ENCODE data around the gene SPSB3. TPM values are rescaled to one million over a fixed set of nuclear protein-coding genes. Genes with fewer than 3 reads are reported as not detected.
"Not testable (repeated sequence)": the region's sequence is repeated elsewhere in the genome, so short reads cannot be mapped to it uniquely, and the experiment has no call there.

Gene SPSB3
- total RNA-seq, 1 donor from 2014 or later: 24.9 TPM

- Mint-ChIP-seq H3K36me3 (ENCODE audit: low read depth) (peaks cover 9% of the 10 kb centered on the region), H3K27me3 (no peaks in the 10 kb centered on the region), H3K4me3 (no peak overlapping the region), H3K9me3 (no peaks in the 10 kb centered on the region), H3K27ac (no peak overlapping the region), H3K4me1 (no peaks in the 10 kb centered on the region)
- DNase-seq: no peak
- intact Hi-C loops (cut with micrococcal nuclease): no loop called here
Measured at GRCh38 chr16:1745900-1746692, 36.3 kb downstream of the SPSB3 start.

- Mint-ChIP-seq H3K9me3 (no peaks in the 10 kb centered on the region), H3K4me1 (no peaks in the 10 kb centered on the region), H3K27ac (no peak overlapping the region), H3K4me3 (no peak overlapping the region), H3K36me3 (ENCODE audit: low read depth) (peaks cover 9% of the 10 kb centered on the region), H3K27me3 (no peaks in the 10 kb centered on the region)
- no peak for DNase-seq
- intact Hi-C loops (cut with micrococcal nuclease): no loop called here
Measured at GRCh38 chr16:1745181-1745899, 37.0 kb downstream of the SPSB3 start.

GRCh38 chr16:1744338-1744840, 38.0 kb downstream of the SPSB3 start:
- H3K9me3 Mint-ChIP-seq: no peaks in the 10 kb centered on the region
- peaks cover 9% of the 10 kb centered on the region for H3K36me3 Mint-ChIP-seq (ENCODE audit: low read depth)
- H3K27ac Mint-ChIP-seq: no peak overlapping the region
- no peak overlapping the region for H3K4me3 Mint-ChIP-seq
- intact Hi-C loops (cut with micrococcal nuclease): no loop called here
- H3K4me1 Mint-ChIP-seq: no peaks in the 10 kb centered on the region
- no peaks in the 10 kb centered on the region for H3K27me3 Mint-ChIP-seq
- no peak for DNase-seq

- intact Hi-C loops (cut with micrococcal nuclease): no loop called here
- Mint-ChIP-seq H3K4me3 (no peak overlapping the region), H3K9me3 (no peaks in the 10 kb centered on the region), H3K4me1 (no peaks in the 10 kb centered on the region), H3K27ac (no peak overlapping the region), H3K36me3 (ENCODE audit: low read depth) (peaks cover 6% of the 10 kb centered on the region), H3K27me3 (no peaks in the 10 kb centered on the region)
- no peak for DNase-seq
Measured at GRCh38 chr16:1743376-1744337, 38.7 kb downstream of the SPSB3 start.

GRCh38 chr16:1741553-1742165, 40.7 kb downstream of the SPSB3 start:
- H3K27ac Mint-ChIP-seq: no peak overlapping the region
- H3K27me3 Mint-ChIP-seq: no peaks in the 10 kb centered on the region
- H3K4me3 Mint-ChIP-seq: no peak overlapping the region
- H3K9me3 Mint-ChIP-seq: no peaks in the 10 kb centered on the region
- no peaks in the 10 kb centered on the region for H3K4me1 Mint-ChIP-seq
- intact Hi-C loops (cut with micrococcal nuclease): no loop called here
- peaks cover 4% of the 10 kb centered on the region for H3K36me3 Mint-ChIP-seq (ENCODE audit: low read depth)
- no peak for DNase-seq

- H3K4me1 Mint-ChIP-seq: no peaks in the 10 kb centered on the region
- intact Hi-C loops (cut with micrococcal nuclease): no loop called here
- no peak for DNase-seq
- H3K27ac Mint-ChIP-seq: no peak overlapping the region
- no peaks in the 10 kb centered on the region for H3K27me3 Mint-ChIP-seq
- no peak overlapping the region for H3K4me3 Mint-ChIP-seq
- H3K36me3 Mint-ChIP-seq (ENCODE audit: low read depth): peaks cover 4% of the 10 kb centered on the region
- no peaks in the 10 kb centered on the region for H3K9me3 Mint-ChIP-seq
Measured at GRCh38 chr16:1740781-1741490, 41.4 kb downstream of the SPSB3 start.

- Mint-ChIP-seq H3K9me3 (no peaks in the 10 kb centered on the region), H3K36me3 (ENCODE audit: low read depth) (peaks cover 2% of the 10 kb centered on the region), H3K27ac (no peak overlapping the region), H3K27me3 (no peaks in the 10 kb centered on the region), H3K4me3 (no peak overlapping the region), H3K4me1 (no peaks in the 10 kb centered on the region)
- no peak for DNase-seq
- intact Hi-C loops (cut with micrococcal nuclease): no loop called here
Measured at GRCh38 chr16:1740234-1740633, 42.1 kb downstream of the SPSB3 start.

GRCh38 chr16:1734816-1735215, 47.6 kb downstream of the SPSB3 start:
- H3K4me1 Mint-ChIP-seq: no peaks in the 10 kb centered on the region
- no peak overlapping the region for H3K27ac Mint-ChIP-seq
- DNase-seq: no peak
- intact Hi-C loops (cut with micrococcal nuclease): no loop called here
- H3K27me3 Mint-ChIP-seq: no peaks in the 10 kb centered on the region
- H3K4me3 Mint-ChIP-seq: no peak overlapping the region
- no peaks in the 10 kb centered on the region for H3K9me3 Mint-ChIP-seq
- peaks cover 12% of the 10 kb centered on the region for H3K36me3 Mint-ChIP-seq (ENCODE audit: low read depth)

DNA sequence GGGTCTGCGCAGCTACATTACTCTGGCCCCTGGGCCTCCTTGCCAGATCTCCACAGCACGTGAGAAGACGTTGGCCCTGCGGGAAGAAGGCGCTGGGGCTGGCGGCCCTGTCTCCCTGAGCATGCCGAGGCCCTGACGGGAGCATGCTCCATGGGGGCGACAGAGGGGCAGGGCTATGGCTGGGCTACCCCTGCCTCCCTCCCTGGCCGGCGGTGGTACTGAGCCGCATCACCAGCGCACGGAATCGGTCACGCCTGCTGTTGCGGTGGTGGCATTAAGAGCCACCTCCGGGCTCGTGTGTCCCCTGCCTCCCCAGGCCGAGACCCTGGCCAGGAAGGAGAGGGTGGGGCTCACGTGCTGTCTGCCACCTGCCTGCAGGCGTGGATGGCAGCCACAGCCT, 48.2 kb downstream of the SPSB3 start:
- Mint-ChIP-seq H3K27me3 (no peaks in the 10 kb centered on the region), H3K4me1 (no peaks in the 10 kb centered on the region), H3K36me3 (ENCODE audit: low read depth) (peaks cover 15% of the 10 kb centered on the region), H3K27ac (no peak overlapping the region), H3K4me3 (no peak overlapping the region), H3K9me3 (no peaks in the 10 kb centered on the region)
- DNase-seq: no peak
- intact Hi-C loops (cut with micrococcal nuclease): no loop called here

DNA sequence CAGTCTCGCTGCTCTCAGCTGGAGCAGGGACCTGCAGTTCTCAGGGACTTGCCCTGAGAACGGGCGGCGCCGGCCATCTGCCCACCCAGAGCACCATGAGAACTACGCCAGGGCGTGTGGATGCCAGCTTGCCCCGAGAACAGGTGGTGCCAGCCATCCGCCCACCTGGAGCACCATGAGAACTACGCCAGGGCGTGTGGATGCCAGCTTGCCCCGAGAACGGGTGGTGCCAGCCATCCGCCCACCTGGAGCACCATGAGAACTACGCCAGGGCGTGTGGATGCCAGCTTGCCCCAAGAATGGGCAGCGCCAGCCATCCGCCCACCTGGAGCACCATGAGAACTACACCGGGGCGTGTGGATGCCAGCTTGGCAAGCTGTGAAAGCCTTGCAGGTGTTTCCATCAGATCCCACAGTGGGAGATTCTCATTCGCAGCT, 49.8 kb downstream of the SPSB3 start:
- H3K36me3 Mint-ChIP-seq (ENCODE audit: low read depth): peaks cover 19% of the 10 kb centered on the region
- H3K4me3 Mint-ChIP-seq; H3K27me3 Mint-ChIP-seq; H3K9me3 Mint-ChIP-seq; H3K27ac Mint-ChIP-seq; DNase-seq; H3K4me1 Mint-ChIP-seq; intact Hi-C loops (cut with micrococcal nuclease): not testable (repeated sequence)

- no peaks in the 10 kb centered on the region for H3K27me3 Mint-ChIP-seq
- DNase-seq: no peak
- H3K4me1 Mint-ChIP-seq: peaks cover 2% of the 10 kb centered on the region
- intact Hi-C loops (cut with micrococcal nuclease): no loop called here
- no peaks in the 10 kb centered on the region for H3K9me3 Mint-ChIP-seq
- H3K36me3 Mint-ChIP-seq (ENCODE audit: low read depth): peaks cover 22% of the 10 kb centered on the region
- H3K27ac Mint-ChIP-seq: no peak overlapping the region
- H3K4me3 Mint-ChIP-seq: no peak overlapping the region
Measured at GRCh38 chr16:1732071-1732470, 50.3 kb downstream of the SPSB3 start.

DNA sequence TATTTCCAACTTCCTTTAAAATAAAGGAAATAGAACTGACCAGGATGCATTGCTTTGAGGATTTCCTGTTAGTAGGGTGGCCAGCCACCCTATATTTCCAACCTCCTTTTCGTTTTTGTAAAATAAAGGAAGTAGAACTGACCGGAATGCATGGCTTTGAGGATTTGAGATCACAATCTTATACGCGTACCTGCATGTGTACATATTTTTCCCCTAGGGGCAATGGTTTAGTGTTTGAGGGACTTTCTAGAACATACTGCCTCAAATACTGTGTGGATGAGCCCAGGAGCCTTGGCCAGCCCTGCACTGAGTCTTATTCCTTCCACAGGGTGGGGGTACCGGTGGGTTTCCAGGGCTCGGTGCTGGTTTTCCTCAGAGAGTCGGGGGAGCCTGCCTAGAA, 50.8 kb downstream of the SPSB3 start:
- H3K27me3 Mint-ChIP-seq: no peaks in the 10 kb centered on the region
- intact Hi-C loops (cut with micrococcal nuclease): no loop called here
- no peak for DNase-seq
- H3K4me1 Mint-ChIP-seq: peaks cover 2% of the 10 kb centered on the region
- peaks cover 25% of the 10 kb centered on the region for H3K36me3 Mint-ChIP-seq (ENCODE audit: low read depth)
- H3K9me3 Mint-ChIP-seq: no peaks in the 10 kb centered on the region
- H3K4me3 Mint-ChIP-seq: no peak overlapping the region
- H3K27ac Mint-ChIP-seq: no peak overlapping the region

- intact Hi-C loops (cut with micrococcal nuclease): no loop called here
Measured at GRCh38 chr16:1731073-1731472, 51.3 kb downstream of the SPSB3 start.

More at GRCh38 chr16:1731073-1731472, 51.3 kb downstream of the SPSB3 start:
- no peaks in the 10 kb centered on the region for H3K27me3 Mint-ChIP-seq
- peaks cover 27% of the 10 kb centered on the region for H3K36me3 Mint-ChIP-seq (ENCODE audit: low read depth)
- peaks cover 2% of the 10 kb centered on the region for H3K4me1 Mint-ChIP-seq
- no peak overlapping the region for H3K27ac Mint-ChIP-seq
- H3K4me3 Mint-ChIP-seq: no peak overlapping the region
- DNase-seq: no peak
- H3K9me3 Mint-ChIP-seq: no peaks in the 10 kb centered on the region
